ENCODE measurements around the gene GALNTL6.

GALNTL6 gene

DNA sequence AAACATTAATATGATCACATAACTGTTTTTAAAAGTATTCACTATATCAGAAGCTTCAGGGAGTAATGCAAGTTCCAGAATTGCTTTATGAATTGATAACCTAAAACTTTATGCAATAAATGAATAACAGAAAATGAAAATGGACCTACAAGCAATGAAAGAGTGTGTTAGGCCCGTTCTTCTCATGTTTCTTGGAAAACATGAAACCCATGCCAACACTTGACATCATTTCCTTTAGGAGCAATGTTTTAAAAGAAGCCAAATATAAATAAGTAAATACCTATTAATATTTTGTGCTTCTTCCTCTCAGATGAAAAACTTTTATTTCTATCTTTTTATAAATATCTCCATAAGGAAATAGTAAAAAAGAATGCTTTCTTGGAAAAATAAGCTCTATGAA lies 1232.4 kb downstream of the GALNTL6 start:
- DNase-seq = no peak

DNA sequence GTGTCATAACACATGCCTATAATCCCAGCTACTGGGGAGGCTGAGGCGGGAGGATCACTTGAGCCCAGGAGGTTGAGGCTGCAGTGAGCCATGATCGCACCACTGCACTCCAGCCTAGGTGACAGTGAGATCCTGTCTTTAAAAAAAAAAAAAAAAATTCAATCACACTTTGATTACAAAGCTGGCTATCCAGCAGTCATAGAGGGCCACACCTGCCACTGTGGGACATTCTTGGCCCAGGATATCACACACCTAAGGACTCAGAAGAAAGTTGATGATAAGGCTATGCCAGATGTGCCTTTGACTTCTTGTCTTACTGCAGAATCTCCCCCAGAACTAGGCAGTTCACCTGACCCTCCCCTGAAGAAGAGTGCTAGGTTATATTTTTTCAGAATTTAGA lies 1232.9 kb downstream of the GALNTL6 start:
- no peak for DNase-seq

DNA sequence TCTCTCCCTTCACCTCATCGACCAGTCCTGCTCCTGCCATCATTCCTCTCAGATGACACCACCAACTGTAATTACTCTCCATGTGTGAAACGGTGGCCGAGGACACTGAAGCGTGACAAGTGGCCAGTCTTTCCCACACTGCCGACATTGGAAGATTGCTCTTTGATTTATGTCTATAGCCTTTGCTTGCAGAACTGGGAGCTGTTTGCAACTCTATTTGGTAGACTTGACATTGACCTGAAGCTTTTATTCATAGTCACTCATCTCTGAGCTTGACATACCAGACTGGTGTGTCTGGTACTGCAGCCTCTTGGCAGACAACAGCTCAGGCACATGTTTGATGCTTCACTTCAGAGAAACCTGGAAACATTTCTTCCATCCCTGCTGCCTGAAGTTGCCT lies 1233.6 kb downstream of the GALNTL6 start:
- DNase-seq = no peak

DNA sequence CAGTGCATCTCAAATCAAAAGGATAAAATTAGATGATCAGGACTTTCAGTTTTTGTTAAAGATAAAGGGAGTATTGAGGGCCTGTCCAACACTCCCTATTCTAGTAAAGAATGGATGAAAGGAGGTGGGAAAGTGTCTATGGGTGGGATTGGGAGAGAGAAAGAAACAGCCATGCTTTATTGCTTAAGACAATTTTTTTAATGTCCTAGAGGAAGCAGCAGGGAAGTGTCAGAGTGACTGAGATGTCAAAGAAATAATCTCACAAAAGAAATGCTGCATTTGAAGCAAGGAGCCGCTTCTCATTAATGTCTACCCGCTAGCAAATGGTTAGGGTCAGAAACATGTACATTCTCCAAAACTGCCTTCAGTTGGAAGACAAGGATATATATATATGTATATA lies 1238.0 kb downstream of the GALNTL6 start:
- DNase-seq = no peak

DNA sequence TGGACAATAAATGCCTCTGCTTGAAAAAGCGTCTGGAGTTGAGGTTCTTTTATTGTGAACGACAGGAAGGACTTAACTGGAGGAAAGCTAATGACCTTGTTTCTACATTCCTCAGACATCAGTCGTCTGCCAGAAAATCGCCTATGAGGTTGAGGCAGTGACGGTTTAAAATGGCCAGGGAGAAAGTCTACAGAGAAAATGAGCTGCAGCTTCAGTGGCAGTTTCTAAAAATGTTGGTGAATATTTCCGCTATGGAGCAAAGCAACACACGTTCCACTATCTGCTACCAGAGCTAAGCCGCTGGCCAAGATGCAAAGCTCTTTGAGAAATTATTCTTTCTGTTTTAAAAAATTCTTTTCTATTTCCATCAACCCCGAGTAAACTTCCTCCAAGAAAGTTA lies 1238.5 kb downstream of the GALNTL6 start:
- DNase-seq = no peak

DNA sequence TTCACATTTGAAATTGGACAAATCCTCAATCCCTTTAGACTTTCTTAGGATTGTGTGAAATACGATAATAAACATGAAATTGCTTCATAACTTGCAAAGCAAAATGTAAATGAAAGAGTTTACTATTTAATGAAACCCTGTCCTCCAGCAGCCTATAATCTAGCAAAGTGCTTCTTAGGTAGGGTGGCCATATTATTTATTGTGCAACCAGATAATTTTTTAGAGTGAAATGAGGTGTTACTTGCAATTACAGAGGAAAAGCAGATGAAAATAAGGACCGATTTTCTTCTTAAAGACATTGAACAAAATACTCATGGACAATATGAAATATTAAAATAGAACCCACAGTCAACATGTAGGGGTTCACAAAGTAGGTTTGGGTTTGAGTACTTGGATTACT lies 1239.2 kb downstream of the GALNTL6 start:
- DNase-seq = no peak

DNA sequence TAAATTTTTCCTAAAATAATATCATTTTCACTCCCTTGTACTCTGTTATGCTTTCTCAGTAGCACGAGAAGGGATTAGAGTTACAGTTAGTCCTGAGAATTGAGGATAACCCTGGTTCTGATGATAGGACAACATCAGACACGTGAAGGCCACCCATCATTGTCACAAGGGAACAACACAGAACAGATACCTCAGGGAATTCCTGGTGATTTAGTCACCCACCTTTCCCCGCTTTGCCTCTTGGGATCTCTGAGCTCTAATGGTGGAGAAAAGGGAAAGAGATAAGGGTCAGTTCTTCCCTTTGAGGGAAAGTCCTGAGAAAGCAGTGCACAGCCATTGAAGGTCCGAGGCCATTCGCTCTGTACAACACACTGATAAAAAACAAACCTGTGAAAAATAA lies 1243.1 kb downstream of the GALNTL6 start:
- DNase-seq = no peak

DNA sequence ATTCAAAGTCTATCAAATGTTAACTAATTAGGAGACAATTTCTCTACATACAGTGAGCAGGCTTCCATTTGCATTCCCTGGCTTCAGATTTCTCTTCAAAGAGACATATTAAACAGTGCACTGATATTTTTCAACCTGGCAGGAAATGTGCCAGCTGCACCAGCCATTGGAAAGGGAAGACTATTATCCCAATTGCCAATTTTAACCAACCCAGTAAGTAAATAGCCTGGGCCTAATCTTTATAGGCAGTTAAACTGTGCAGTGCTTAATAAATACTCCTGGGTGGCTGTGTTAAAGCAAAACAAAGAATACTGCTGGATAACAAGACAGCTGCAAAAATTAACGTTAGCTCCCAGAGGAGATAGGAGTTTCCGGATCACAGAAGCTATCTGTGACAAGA lies 1243.5 kb downstream of the GALNTL6 start:
- DNase-seq = no peak

DNA sequence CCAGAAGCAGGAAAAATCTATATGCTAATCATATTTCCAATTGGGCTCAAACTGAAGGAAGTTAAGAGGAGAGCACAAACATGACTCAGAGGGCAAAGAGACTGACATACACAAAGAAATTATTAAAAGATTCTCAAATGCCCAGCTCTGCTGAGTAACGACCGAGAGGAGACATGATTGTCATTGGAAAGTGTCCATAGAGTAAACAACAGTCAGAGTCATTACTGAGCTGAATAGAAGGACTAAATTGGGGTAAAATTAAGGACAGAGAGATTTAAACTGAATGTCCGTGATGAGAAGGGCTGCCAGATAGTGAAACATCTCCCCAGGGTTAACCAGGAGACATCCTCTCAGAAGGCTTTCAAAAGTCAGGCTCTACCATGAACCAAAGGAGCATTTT lies 1244.2 kb downstream of the GALNTL6 start:
- no peak for DNase-seq

DNA sequence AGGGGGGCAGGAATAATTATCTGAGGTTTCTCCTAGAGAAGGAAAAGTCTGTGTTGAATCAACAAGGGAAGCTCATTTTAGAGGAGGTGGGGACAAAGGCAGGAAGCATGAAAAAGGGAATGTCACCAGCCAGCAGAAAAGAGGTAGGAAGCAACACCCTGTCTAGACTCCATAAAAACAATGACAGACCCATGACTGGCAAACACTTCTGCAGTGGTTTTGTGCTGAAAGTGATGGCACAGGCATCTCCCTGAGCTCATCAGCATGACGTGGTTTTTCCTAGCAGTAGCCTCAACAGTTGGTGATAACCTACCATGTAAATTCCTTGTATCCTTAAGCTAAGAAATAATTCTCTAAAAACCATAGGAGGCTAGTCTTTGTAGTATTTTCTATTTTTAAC lies 1244.7 kb downstream of the GALNTL6 start:
- no peak for DNase-seq

DNA sequence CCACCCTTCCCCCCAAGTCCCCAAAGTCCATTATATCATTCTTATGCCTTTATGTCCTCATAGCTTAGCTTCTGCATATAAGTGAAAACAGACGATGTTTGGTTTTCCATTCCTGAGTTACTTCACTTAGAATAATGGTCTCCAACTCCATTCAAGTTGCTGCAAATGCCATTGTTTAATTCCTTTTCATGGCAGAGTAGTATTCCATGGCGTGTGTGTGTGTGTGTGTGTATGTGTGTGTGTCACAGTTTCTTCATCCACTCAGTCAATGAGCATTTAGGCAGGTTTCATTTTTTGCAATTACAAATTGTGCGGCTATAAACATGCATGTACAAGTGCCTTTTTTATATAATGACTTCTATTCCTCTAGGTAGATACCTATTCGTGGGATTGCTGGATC lies 1248.0 kb downstream of the GALNTL6 start:
- DNase-seq = no peak

DNA sequence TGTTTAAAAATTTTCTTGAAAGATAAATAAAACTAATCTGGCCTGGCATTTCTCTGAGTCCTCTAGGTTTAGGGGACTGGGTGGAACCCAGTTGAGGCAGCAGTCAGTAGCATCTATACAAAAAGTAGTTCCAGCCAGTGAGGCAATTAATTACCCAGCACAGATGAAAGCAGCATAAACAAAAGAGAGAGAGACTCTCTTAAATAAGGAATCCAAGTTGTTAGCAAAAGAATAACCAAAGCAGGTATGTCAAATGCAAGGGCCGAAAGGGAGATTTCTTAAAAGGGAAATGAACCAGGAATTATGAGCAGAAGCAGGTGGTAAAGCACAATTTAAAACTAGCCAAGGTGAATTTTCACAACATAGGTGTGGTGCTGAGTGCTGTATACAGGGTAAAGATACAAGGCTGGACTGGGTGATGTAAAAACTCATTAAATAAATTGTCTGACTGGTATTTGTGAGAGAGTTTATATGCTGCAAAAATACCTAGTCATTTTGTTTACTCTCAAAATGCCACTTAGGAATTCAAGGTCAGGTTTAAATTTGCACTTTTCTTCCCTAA lies 1260.8 kb downstream of the GALNTL6 start:
- DNase-seq = no peak

DNA sequence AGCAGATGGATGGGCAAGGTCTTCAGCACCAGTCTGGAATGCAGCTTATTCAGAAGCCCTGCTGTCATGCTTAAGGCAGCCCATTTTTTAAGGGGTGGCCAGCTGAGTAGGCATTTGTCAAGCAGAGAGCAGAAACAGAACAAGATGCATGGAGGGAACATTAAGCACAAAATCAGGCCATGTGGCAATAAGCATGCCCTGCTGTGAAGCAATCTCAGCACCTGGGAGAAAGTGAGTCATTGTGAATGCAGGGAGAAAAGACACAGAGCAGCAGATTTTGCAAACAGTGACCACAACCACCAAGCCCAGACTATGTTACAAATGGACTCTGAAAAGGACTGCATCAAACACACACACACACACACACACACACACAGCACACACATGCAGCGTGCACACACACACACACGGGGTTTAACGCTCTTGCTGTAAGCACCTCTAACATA lies 1261.3 kb downstream of the GALNTL6 start:
- DNase-seq = no peak

DNA sequence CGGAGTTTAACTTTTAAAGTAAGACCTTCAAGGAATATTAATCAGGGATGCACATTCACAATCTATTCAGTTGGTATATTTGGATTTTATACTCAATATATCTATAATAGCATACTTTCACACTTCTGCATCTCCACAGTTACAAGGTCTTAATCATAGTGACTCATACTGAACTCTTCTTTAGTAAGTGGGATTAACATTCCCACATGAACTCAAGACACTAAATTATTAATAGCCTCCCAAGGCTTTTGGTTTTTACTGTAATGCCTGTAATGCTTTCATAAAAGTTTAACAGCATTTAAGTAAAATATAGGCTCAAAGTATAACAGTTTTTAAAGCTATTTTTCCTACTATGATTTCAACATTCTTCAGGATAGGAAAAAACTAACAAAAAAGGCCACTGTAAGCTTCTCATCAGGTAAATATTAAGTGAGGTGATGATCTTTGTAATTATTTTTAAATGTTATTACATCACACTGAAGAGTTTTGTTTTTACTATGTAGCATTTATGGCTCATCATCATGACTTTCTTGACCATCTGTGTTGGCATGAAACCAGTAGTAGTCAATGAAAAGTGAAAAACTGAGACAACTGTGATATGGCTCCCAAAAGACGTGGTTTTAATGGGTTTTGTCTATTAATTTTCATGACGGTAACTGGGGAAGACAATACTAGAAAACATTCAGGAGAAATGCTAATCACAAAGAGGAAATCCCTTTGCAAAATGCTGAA lies 1263.9 kb downstream of the GALNTL6 start:
- DNase-seq = no peak

DNA sequence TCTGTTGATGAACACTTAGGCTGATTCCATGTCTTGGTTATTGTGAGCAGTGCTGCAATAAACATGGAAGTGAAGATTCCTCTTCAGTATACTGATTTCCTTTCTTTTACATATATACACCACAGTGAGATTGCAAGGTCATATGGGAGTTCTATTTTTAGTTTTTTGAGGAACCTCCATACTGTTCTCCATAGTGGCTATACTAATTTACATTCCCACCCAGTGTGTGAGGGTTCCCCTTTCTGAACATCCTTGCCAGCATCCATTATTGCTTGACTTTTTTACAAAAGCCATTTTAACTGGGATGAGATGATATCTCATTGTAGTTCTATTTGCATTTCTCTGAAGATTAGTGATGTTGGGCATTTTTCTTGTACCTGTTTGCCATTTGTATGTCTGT lies 1274.9 kb downstream of the GALNTL6 start:
- no peak for DNase-seq
